ENCODE results near the gene LYG1. TPM values are rescaled to one million over a fixed set of nuclear protein-coding genes. Genes with fewer than 3 reads are reported as not detected.

The LYG1 gene
- total and polyA plus RNA-seq, 2 of the 13 experiments (the other 11 are each of a cell fraction or from before 2014, with no cell fraction given), result 1.00 to 2.9 TPM

DNA sequence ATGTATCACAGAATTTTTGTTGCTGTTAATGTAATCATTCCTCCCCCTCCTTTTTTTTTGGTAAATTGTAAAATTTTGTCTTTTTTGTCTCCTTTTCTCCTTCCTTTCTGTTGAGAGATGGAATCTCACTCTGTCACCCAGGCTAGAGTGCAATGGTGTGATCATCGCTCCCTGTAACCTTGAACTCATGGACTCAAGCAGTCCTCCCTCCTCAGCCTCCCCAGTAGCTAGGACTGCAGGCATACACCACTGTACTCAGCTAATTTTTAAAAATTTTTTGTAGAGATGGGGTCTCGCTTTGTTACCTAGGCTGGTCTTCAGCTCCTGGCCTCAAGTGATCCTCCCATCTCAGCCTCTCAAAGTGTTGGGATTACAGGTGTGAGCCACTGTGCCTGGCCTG is 41.5 kb upstream of the LYG1 start (continued):
- TF ChIP-seq, protein P1, sequence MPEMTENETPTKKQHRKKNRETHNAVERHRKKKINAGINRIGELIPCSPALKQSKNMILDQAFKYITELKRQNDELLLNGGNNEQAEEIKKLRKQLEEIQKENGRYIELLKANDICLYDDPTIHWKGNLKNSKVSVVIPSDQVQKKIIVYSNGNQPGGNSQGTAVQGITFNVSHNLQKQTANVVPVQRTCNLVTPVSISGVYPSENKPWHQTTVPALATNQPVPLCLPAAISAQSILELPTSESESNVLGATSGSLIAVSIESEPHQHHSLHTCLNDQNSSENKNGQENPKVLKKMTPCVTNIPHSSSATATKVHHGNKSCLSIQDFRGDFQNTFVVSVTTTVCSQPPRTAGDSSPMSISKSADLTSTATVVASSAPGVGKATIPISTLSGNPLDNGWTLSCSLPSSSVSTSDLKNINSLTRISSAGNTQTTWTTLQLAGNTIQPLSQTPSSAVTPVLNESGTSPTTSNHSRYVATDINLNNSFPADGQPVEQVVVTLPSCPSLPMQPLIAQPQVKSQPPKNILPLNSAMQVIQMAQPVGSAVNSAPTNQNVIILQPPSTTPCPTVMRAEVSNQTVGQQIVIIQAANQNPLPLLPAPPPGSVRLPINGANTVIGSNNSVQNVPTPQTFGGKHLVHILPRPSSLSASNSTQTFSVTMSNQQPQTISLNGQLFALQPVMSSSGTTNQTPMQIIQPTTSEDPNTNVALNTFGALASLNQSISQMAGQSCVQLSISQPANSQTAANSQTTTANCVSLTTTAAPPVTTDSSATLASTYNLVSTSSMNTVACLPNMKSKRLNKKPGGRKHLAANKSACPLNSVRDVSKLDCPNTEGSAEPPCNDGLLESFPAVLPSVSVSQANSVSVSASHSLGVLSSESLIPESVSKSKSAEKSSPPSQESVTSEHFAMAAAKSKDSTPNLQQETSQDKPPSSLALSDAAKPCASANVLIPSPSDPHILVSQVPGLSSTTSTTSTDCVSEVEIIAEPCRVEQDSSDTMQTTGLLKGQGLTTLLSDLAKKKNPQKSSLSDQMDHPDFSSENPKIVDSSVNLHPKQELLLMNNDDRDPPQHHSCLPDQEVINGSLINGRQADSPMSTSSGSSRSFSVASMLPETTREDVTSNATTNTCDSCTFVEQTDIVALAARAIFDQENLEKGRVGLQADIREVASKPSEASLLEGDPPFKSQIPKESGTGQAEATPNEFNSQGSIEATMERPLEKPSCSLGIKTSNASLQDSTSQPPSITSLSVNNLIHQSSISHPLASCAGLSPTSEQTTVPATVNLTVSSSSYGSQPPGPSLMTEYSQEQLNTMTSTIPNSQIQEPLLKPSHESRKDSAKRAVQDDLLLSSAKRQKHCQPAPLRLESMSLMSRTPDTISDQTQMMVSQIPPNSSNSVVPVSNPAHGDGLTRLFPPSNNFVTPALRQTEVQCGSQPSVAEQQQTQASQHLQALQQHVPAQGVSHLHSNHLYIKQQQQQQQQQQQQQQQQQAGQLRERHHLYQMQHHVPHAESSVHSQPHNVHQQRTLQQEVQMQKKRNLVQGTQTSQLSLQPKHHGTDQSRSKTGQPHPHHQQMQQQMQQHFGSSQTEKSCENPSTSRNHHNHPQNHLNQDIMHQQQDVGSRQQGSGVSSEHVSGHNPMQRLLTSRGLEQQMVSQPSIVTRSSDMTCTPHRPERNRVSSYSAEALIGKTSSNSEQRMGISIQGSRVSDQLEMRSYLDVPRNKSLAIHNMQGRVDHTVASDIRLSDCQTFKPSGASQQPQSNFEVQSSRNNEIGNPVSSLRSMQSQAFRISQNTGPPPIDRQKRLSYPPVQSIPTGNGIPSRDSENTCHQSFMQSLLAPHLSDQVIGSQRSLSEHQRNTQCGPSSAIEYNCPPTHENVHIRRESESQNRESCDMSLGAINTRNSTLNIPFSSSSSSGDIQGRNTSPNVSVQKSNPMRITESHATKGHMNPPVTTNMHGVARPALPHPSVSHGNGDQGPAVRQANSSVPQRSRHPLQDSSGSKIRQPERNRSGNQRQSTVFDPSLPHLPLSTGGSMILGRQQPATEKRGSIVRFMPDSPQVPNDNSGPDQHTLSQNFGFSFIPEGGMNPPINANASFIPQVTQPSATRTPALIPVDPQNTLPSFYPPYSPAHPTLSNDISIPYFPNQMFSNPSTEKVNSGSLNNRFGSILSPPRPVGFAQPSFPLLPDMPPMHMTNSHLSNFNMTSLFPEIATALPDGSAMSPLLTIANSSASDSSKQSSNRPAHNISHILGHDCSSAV (CRISPR knock-in tag; IDR thresholded peaks at IDR 0.05; ENCODE audit: borderline replicate concordance), result no peak
- TF ChIP-seq ZNF564 (CRISPR knock-in tag; IDR thresholded peaks at IDR 0.05) (no peak), HNF4A (CRISPR knock-in tag; IDR thresholded peaks at IDR 0.05) (peak; percentile 63)

- in situ Hi-C loops (cut with HindIII; ENCODE audit: extremely low pct_ligation_motif_present, low pct_unique_long_range_greater_than_20kb) (no loop called here), intact Hi-C loops (cut with micrococcal nuclease; ENCODE audit: unreplicated experiment) (no loop called here)
- H3K27me3 ChIP-seq (ENCODE audit: control insufficient read depth in 1 of 2, insufficient read depth in 2 of 2, low read length in 2 of 2), result no peaks in the 10 kb centered on the region; a peak in 1 of 5 replicates
- peaks cover 88% of the 10 kb centered on the region for H3K79me2 ChIP-seq (ENCODE audit: insufficient read depth, low read length)
- FAIRE-seq (no peak), ATAC-seq (no peak), DNase-seq (ENCODE audit: low spot score) (peak; percentile 23)
- H3K27ac ChIP-seq (ENCODE audit: extremely low read length, insufficient read depth, low read length), result peak overlapping the region; percentile 30
- no peaks in the 10 kb centered on the region for H3K9me3 ChIP-seq (ENCODE audit: low read length)
- H3K4me2 ChIP-seq (ENCODE audit: low read depth, low read length), result peak overlapping the region; percentile 63; the same call in 1 of the 2 replicates
- no peak overlapping the region for H2AFZ ChIP-seq (ENCODE audit: low read length)
- peaks cover 35% of the 10 kb centered on the region for H4K20me1 ChIP-seq (ENCODE audit: insufficient read depth, low read length)
- no peaks in the 10 kb centered on the region for H3K36me3 ChIP-seq (replicated peaks in 1 of 2; ENCODE audit: control insufficient read depth in 1 of 2, insufficient read depth in 2 of 2, low read length in 2 of 2)
- H3K4me1 ChIP-seq (ENCODE audit: insufficient read depth, low read length), result peaks cover 42% of the 10 kb centered on the region
- no peak overlapping the region for H3K4me3 ChIP-seq (replicated peaks in 1 of 3; ENCODE audit: insufficient read depth in 1 of 3, low read depth in 2 of 3, low read length in 3 of 3)
- WGBS (ENCODE audit: low lambda C conversion rate), result 78% methylated on average over 8 of the region's 8 CpGs
- POLR2A ChIA-PET, result no interaction called here
- no TSS peak for BruUV-seq (replicated peaks)
- no peak overlapping the region for H3K9ac ChIP-seq (ENCODE audit: insufficient read depth, low read depth, low read length)
- CTCF ChIA-PET (ENCODE audit: low intra/inter-chr PET ratio, low total read pairs), result no interaction called here
- TF ChIP-seq KDM4B (CRISPR knock-in tag; IDR thresholded peaks at IDR 0.05), result no peak
- no peak for TF ChIP-seq ZBTB43 (CRISPR knock-in tag; conservative IDR thresholded peaks at IDR 0.05)
- TF ChIP-seq, protein P2, sequence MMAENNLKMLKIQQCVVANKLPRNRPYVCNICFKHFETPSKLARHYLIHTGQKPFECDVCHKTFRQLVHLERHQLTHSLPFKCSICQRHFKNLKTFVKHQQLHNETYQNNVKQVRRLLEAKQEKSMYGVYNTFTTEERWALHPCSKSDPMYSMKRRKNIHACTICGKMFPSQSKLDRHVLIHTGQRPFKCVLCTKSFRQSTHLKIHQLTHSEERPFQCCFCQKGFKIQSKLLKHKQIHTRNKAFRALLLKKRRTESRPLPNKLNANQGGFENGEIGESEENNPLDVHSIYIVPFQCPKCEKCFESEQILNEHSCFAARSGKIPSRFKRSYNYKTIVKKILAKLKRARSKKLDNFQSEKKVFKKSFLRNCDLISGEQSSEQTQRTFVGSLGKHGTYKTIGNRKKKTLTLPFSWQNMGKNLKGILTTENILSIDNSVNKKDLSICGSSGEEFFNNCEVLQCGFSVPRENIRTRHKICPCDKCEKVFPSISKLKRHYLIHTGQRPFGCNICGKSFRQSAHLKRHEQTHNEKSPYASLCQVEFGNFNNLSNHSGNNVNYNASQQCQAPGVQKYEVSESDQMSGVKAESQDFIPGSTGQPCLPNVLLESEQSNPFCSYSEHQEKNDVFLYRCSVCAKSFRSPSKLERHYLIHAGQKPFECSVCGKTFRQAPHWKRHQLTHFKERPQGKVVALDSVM (CRISPR knock-in tag; IDR thresholded peaks at IDR 0.05), result peak; percentile 94
- no peak for TF ChIP-seq KAT7 (CRISPR knock-in tag; IDR thresholded peaks at IDR 0.05; ENCODE audit: borderline replicate concordance)
Measured at GRCh38 chr2:99340669-99341236, 39.8 kb upstream of the LYG1 start.
